Panc1 (cell line): ENCODE measurements around the gene SNRPA1. TPM values are rescaled to one million over a fixed set of nuclear protein-coding genes. Genes with fewer than 3 reads are reported as not detected.
A peak's percentile ranks its signal among the peaks of the same experiment; 100 is the strongest.

Experiments
- ATAC-seq: fragments of 200-7000 bp; cut with Tn5 transposase; 2 replicates; pipeline ENCODE4 v1.9.1; 2020; ENCODE audit warnings: mild to moderate bottlenecking, moderate library complexity
- BruUV-seq: library from RNA; stranded (reverse); fragments of 400-500 nt; replicated peaks from 2 replicates; lab custom pipeline; 2021; lab: Mats Ljungman, UMichigan
- CTCF ChIA-PET: fragments of 300-600 bp; sonication (Branson Sonifier 250); formaldehyde crosslinking; loops from one replicate; lab custom pipeline; 2022; ENCODE audit warnings: antibody characterized with exemption; lab: Charles Lee
- POLR2A ChIA-PET: fragments of 300-600 bp; sonication (Branson Sonifier 250); formaldehyde crosslinking; loops from one replicate; lab custom pipeline; 2022; ENCODE audit warnings: antibody characterized with exemption; lab: Charles Lee
- DNase-seq: peaks from one replicate; pipeline ENCODE4 v3.0.0-alpha.2; 2010; ENCODE audit warnings: low read depth, low spot score
- H3K27ac ChIP-seq: 2 replicates; pipeline ENCODE4 v1.5.1; 2011; ENCODE audit warnings: mild to moderate bottlenecking, low read length, inconsistent platforms
- H3K27me3 ChIP-seq: fragments of 200-500 bp; sonication (Bioruptor generic); 2 replicates; pipeline ENCODE4 v1.6.0; 2014; ENCODE audit warnings: low read length, inconsistent platforms; ENCODE audit not compliant: control insufficient read depth, insufficient read depth
- H3K36me3 ChIP-seq: fragments of 200-500 bp; sonication (Bioruptor generic); 2 replicates; pipeline ENCODE4 v1.5.1; 2014; ENCODE audit warnings: inconsistent platforms, mild to moderate bottlenecking, low read length, moderate library complexity; ENCODE audit not compliant: control insufficient read depth, insufficient read depth
- H3K4me1 ChIP-seq: 2 replicates; pipeline ENCODE4 v1.5.1; 2011; ENCODE audit warnings: inconsistent platforms, mild to moderate bottlenecking, low read length, moderate library complexity; ENCODE audit not compliant: control insufficient read depth, insufficient read depth
- H3K4me3 ChIP-seq, 2 experiments: 2 replicates each; pipeline ENCODE4 v1.5.1; 2011 to 2012; ENCODE audit warnings: low read depth in 2 of 2, low read length in 2 of 2, mild to moderate bottlenecking in 2 of 2, inconsistent platforms in 1 of 2, moderate library complexity in 1 of 2
- H3K9me3 ChIP-seq: fragments of 200-500 bp; sonication (Bioruptor generic); 2 replicates; pipeline ENCODE4 v1.5.1; 2014; ENCODE audit warnings: low read depth, mild to moderate bottlenecking, inconsistent platforms, low read length, moderate library complexity; ENCODE audit not compliant: control insufficient read depth, insufficient read depth
- CTCF ChIP-seq: fragments of 450-650 bp; IDR thresholded peaks from 2 replicates; pipeline ENCODE4 v1.5.1; 2017; ENCODE audit warnings: mild to moderate bottlenecking
- POLR2AphosphoS5 ChIP-seq: IDR thresholded peaks from 2 replicates; pipeline ENCODE4 v1.6.1; 2012; ENCODE audit warnings: mild to moderate bottlenecking, low read depth, low read length, moderate library complexity
- REST ChIP-seq, 2 experiments: IDR thresholded peaks; 2 replicates each; pipeline ENCODE4 v1.6.1; 2011 to 2012; ENCODE audit warnings: low read depth in 2 of 2, control low read depth in 1 of 2, low read length in 1 of 2, mild to moderate bottlenecking in 1 of 2, moderate library complexity in 1 of 2; ENCODE audit not compliant: insufficient read depth in 1 of 2
- SIN3A ChIP-seq: IDR thresholded peaks from 2 replicates; pipeline ENCODE4 v1.6.1; 2012; ENCODE audit warnings: low read depth, mild to moderate bottlenecking, low read length, moderate library complexity, borderline replicate concordance; ENCODE audit not compliant: insufficient read depth
- TCF7L2 ChIP-seq: IDR thresholded peaks from 2 replicates; pipeline ENCODE4 v1.6.1; 2011; ENCODE audit warnings: mild to moderate bottlenecking, low read depth, low read length, inconsistent platforms
- in situ Hi-C: cut with HindIII; loops from 2 replicates; pipeline ENCODE4 v1.10.0; 2016; ENCODE audit warnings: low sequenced_read_pairs, low pct_unique_long_range_greater_than_20kb
- intact Hi-C: fragments of 100-400 bp; cut with micrococcal nuclease; formaldehyde crosslinking; loops from one replicate; pipeline ENCODE4 v1.10.0; 2022; ENCODE audit not compliant: unreplicated experiment
- total RNA-seq: library from RNA; stranded (reverse); gene quantifications from one replicate; pipeline ENCODE4 v1.2.1, GENCODE V29; 2021; ENCODE audit not compliant: unreplicated experiment

Gene SNRPA1
- total RNA-seq, 1 experiment from 2014 or later: 98.0 TPM

- ATAC-seq (no peak), DNase-seq (no peak)
- no peaks in the 10 kb centered on the region for H3K27me3 ChIP-seq
- ChIA-PET CTCF (no interaction called here), POLR2A (no interaction called here)
- intact Hi-C loops (no loop called here), in situ Hi-C loops (no loop called here)
- peaks cover 3% of the 10 kb centered on the region; the same call in 1 of the 2 replicates for H3K4me1 ChIP-seq
- H3K4me3 ChIP-seq: no peak overlapping the region
- TF ChIP-seq POLR2AphosphoS5: no peak
- TF ChIP-seq SIN3A: no peak
- TF ChIP-seq CTCF: no peak
- TF ChIP-seq TCF7L2: no peak
- TF ChIP-seq REST (IDR thresholded peaks at IDR 0.05; ENCODE audit: insufficient read depth in 1 of 2, low read depth in 2 of 2, low read length in 1 of 2): no peak
- no TSS peak for BruUV-seq
- peaks cover 5% of the 10 kb centered on the region for H3K36me3 ChIP-seq
- H3K27ac ChIP-seq: no peak overlapping the region
- no peaks in the 10 kb centered on the region for H3K9me3 ChIP-seq
Observed at GRCh38 chr15:101266034-101266433, 29.0 kb downstream of the SNRPA1 start.

GRCh38 chr15:101264911-101265641 lies 30.0 kb downstream of the SNRPA1 start:
- intact Hi-C loops: no loop called here
- TF ChIP-seq TCF7L2: no peak
- TF ChIP-seq POLR2AphosphoS5: no peak
- TF ChIP-seq REST (IDR thresholded peaks at IDR 0.05; ENCODE audit: insufficient read depth in 1 of 2, low read depth in 2 of 2, low read length in 1 of 2): no peak
- no peak for TF ChIP-seq SIN3A
- TF ChIP-seq CTCF: no peak
- POLR2A ChIA-PET: no interaction called here
- DNase-seq: no peak
- CTCF ChIA-PET: no interaction called here
- Histone ChIP-seq H3K36me3 (no peaks in the 10 kb centered on the region), H3K27ac (no peak overlapping the region), H3K9me3 (no peaks in the 10 kb centered on the region), H3K27me3 (no peaks in the 10 kb centered on the region), H3K4me1 (peaks cover 3% of the 10 kb centered on the region; the same call in 1 of the 2 replicates), H3K4me3 (no peak overlapping the region)
- in situ Hi-C loops: no loop called here
- peak; percentile 2; the same call in 1 of the 2 replicates for ATAC-seq
- no TSS peak for BruUV-seq
